Activated effector memory CD4-positive, alpha-beta T cell treated with Interleukin-2 at 50 U/mL for 16 hours (primary cell): ENCODE data around the gene MAP3K2.

ENCODE experiments used
- DNase-seq: peaks from one replicate; pipeline ENCODE4 v3.0.0-alpha.2; 2020

MAP3K2 gene

DNA sequence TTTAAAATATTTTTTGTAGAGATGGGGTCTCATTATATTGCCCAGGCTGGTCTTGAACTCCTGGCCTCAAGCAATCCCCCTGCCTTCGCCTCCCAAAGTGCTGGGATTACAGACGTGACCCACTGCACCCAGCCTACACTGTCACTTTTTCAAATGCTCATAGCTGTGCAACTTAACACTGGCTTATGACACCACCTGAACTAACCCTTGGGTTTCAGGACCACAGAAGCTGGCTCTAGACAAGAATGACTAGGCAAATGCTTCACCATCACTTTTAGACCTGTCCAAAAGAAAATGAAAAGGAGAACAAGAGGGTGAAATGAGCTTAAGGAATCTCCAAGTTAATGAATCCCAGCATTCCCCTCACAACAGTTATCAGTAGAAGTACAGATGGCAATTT lies 107.1 kb downstream of the MAP3K2 start:
- DNase-seq, result no peak

DNA sequence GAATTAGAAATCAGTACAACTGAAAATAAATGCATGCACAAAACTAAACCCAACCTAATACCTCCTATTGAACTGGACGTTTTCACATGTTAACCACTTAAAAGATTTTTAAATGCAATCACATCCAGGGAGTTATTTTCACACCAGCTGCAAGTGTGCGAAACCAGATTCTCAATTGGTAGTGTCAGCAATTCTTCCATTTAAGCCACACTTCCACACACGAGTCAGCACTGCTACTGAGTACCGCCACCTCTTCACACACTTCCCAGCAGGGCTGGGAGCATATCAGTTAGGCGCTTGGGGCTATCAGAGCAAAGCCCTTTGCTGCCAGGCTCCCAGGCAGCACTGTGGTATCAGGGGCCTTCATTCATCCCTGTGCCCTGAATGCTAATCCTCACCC lies 108.0 kb downstream of the MAP3K2 start:
- no peak for DNase-seq

DNA sequence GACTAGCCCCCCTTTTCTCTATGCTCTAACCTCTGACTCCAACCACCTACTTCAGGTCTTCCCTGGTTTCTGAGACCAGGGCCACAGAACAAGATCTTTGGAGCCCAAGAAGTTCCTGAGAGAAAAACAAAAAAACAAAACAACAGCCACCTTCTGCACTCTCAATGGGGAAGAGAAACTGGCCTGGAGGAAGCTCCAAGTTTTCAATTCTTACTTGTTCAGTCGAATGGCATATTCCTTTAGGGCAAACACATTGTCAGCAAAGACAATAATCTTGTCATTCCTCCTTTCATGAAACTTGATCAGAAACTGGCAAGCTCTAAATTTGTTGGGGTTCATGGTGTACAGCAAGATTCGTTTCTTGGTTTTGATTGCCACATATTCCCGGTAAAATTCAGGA lies 108.8 kb downstream of the MAP3K2 start:
- no peak for DNase-seq

DNA sequence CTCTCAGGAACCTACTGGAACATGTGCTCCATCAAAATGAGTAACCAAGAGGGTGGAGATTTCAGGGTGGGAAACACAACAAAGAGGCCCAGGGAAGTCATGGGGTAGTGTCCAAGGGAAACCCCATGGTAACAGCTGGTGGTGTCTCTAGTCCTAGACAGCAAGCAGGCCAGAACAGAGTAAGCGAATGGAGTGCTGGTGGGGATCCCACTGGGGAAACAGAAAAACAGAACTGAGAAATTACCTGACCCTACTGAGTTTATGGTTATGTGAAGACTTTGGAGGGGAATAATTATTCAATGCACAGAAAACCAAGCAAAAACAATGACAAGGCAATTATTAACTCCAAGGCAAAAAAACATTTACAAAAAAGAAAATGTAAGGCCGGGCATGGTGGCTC lies 110.7 kb downstream of the MAP3K2 start:
- DNase-seq, result no peak

DNA sequence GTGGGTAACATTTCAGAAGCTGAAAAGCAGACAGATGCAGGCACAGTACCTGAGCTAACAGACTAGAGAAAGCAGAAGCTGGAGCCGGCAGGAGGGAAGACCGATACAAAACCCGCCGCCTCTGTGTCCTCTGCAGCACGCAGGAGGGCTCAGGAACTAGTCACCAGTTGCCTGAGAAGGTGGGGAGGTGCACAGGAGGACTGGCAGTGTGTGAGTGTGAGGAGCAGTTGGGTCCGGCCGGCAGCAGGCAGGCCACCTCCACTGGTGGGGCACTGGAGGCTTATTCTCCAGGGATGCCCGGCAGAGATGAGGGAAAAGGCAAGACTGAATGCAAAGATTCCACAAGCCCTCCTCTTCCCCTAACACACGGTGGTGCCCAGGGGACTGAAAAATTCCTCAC lies 112.0 kb downstream of the MAP3K2 start:
- DNase-seq, result no peak

DNA sequence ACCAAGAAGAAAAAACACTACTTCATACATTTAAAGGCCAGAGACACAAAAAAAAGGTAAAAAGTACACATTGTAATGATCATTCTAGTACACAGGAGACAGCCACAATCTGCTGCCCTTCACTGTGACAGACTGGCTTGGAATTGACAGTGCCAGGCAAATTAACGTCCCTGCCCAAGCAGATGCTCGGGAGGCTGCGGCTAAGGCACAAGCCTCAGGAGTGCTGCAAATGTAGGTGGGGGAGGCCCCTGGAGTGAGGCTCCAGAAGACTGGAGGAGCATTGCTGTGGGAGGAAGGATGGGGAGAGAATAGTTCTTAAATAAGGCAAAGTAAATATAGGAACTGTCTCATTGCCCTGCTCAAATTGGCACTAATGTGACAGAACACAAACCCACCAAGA lies 112.4 kb downstream of the MAP3K2 start:
- no peak for DNase-seq

DNA sequence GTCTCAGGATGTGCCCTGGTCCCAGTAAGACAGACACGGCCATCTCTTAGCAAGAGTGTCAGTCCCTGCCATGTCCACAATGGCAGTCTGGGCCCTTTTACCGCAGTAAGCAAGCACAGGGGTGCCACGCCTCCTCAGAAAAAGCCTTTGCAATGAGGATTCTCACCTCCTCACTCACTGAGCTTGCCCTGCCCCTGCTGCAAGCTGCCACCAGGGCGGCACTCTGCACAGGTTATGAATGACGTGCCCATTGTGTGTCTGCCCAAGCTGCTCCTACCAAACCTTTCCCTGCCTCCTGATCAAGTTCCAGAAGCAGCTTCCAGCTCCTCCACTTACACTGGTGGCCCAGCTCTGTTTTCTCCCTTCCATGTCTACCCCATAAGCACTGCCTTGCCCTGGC lies 117.1 kb downstream of the MAP3K2 start:
- no peak for DNase-seq

DNA sequence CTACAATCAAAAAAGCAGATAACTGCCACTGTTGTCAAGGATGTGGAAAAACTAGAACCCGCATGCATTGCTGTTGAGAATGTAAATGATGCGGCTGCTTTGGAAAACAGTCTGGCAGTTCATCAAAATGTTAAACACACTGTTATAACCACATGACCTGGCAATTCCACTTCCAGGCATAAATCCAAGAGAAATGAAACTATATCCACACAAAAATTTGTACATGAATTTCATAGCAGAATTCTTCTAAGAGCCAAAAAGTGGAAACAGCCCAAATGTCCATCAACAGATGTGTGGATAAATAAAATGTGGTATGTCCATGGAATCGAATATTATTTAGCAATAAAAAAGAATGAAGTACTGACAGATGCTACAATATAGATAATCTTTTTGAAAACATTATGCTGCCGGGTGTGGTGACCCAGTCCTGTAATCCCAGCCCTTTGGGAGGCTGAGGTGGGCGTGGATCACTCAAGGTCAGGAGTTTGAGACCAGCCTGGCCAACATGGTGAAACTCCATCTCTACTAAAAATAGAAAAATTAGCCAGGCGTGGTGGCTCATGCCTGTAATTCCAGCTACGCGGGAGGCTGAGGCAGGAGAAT lies 125.9 kb downstream of the MAP3K2 start:
- DNase-seq, result no peak

DNA sequence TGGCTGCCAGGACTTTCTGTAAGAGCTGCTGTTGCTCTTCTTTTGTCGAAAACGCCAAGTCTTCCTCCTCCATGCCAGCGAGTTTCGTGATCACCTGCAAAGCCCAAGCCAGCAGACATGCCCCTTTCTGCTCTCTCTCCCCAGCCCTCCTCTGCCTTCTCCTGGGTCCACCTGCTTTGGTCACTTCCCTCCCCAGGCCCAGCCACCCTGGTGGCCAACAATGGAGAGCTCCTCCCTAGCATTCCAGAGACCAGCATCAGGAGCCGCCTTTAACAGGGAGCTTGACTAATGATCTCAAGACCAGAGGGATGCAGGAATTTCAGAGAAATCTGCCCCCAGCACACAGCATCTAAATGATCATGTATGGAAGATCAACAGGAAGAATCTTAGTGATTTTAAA lies 128.4 kb downstream of the MAP3K2 start:
- DNase-seq, result no peak

DNA sequence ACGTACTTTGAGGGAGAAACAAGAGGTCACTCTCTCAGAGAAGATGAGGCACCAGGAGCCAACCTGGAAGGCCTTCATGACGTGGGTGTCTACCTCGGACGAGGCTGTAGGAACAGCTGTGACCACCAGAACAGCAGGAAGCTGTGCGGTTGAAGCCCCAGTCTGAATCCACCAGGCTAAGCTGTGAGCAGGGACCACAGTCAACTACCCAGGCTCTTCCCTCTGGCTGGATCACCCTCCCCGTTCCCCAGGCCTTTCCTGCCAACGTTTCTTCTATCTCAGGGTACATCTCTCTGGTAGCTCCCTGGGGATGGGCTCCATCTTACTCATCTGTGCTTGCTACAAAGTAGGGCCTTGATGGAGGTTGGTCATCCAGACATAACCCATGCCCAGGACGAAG lies 130.9 kb downstream of the MAP3K2 start:
- DNase-seq, result no peak

DNA sequence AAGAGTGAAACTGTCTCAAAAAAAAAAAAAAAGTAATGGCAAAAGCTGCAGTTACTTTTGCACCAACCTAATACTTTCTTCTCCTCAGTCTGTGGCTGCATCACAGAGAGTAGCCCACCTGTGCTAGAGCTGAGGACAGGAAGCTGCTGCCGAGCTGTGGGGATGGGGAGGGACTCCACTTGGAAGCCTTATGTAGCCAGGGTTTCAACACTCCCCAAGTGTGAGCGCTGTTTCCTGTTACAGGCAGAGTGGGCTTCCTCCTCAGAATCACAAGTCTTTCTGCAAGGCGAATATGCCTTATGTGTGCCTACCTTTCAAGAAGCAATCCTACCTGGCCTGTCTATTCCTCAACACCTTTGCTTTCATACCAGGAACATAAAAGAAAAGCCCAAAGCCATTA lies 131.4 kb downstream of the MAP3K2 start:
- DNase-seq, result no peak

DNA sequence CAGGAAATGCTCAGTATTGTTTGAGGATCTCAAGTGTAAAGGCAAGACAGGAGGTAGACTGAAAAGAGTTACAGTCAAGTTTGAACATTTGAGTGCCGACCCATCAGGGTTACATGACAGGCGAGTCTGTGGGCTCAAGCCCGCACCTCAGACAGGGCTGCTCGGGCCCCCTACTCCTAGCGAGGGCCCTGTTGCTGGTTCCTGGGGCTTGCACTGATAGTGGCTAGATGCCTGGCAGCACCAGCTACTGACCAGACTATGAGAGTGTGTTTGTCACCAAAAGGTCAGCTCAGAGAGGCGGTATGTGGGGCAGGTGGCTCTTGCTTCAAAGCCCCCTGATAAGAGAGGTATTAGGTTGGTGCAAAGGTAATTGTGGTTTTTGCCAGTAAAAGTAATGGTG lies 132.1 kb downstream of the MAP3K2 start:
- no peak for DNase-seq

DNA sequence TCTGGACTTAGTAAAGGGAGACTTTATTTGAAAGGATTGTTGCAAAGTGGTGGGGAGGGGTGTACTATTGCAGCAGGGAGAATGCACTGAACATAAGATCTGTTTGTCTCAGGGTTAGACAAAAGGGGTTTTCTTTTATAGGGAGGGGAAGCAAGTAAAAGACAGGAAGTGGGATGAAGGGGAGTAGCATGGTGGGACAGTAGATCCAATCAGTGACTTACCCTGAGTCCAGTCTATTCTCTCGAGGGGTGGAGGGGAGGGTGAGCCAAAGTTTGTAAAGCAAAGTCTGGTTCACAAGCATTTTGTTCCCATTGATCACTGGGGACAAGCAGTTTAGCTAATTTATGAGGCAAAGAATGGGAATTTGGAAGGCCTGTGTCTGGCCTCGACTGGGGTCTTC lies 132.6 kb downstream of the MAP3K2 start:
- no peak for DNase-seq

DNA sequence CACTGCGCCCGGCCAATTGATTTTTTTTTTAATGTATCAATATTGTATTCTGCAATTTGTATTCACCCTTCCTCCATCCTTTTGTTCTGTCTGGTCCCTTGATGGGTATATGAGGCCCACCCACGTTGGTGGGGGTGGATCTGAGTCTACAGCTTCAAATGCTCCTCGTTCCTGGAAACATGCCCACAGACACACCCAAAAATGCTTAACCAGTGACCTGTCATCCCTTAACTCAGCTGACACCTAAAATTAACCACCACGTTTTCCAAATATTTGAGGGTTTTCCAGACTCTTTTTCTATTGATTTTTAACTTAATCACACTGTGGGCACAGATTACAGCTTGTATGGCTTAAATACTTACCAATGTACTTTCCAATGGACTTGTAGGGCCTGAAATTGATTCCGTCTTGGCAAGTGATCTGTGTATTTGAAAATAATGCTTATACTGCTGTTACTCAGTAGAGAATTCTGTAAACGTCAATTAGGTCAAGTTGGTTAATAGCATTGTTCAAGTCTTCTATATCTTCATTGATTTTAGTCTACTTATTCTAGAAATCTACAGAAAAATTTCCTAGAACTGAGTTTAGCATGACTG lies 133.3 kb downstream of the MAP3K2 start:
- DNase-seq, result no peak
